GM19395 (cell line): ENCODE measurements around the gene RPAP2.
"Not testable (repeated sequence)": the region's sequence is repeated elsewhere in the genome, so short reads cannot be mapped to it uniquely, and the experiment has no call there.

ENCODE experiments used
- ATAC-seq: cut with Tn5 transposase; IDR thresholded peaks from one replicate; pipeline ENCODE4 v1.9.1; 2021; ENCODE audit warnings: mild to moderate bottlenecking, moderate library complexity; ENCODE audit not compliant: unreplicated experiment

The RPAP2 gene

GRCh38 chr1:92323473-92324453, 24.9 kb downstream of the RPAP2 start:
- ATAC-seq, result no peak

DNA sequence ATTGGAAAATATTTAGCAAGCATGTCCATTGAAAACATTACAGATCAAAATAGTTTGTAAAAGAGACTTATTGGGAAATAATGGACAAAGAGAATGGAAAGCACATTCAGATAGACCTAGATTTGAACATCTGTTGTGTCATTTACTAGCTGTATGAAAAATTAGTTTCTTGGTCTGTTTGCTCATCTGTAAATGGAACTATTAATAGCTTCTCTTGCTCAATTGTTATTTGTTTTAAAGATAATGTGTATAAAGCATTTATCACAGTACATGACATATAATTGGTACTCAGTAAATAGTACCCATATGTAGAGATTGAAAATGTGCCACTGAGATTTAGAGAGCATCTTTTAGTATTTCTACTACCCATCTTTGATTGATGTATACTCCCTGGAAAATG, 25.9 kb downstream of the RPAP2 start:
- no peak for ATAC-seq

- ATAC-seq, result no peak
Observed at GRCh38 chr1:92326681-92327080, 27.8 kb downstream of the RPAP2 start.

DNA sequence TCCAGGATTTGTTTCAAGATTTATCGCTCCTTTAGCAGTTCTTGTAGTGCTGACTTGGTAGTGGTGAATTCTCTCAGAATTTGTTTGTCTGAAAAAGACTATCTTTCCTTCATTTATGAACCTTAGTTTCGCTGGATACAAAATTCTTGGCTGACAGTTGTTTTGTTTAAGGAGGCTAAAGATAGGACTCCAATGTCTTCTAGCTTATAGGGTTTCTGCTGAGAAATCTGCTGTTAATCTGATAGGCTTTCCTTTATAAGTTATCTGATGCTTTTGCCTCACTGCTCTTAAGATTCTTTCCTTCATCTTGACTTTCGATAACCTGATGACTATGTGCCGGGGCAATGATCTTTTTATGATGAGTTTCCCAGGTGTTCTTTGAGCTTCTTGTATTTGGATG, 28.9 kb downstream of the RPAP2 start:
- ATAC-seq, result no peak

GRCh38 chr1:92329347-92330129, 30.7 kb downstream of the RPAP2 start:
- no peak for ATAC-seq

DNA sequence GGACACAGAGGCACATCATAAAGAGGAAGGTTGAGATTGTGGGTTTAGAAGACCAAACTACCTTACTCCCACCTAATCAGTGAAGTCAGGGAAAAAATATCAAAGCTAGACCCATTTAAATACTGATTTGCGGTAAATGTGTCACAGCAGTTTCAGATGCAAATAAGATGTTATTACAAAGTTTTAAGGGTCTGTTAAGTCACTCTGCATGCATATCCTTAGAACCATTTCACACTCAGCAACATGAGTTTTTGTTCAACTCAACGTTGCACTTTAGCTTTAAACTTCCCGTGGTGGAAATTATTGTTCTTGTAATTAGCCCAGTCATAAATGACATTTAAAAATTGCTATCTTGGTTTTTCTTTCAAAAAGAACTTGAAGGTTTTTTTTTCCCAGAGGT, 34.8 kb downstream of the RPAP2 start:
- ATAC-seq, result no peak

DNA sequence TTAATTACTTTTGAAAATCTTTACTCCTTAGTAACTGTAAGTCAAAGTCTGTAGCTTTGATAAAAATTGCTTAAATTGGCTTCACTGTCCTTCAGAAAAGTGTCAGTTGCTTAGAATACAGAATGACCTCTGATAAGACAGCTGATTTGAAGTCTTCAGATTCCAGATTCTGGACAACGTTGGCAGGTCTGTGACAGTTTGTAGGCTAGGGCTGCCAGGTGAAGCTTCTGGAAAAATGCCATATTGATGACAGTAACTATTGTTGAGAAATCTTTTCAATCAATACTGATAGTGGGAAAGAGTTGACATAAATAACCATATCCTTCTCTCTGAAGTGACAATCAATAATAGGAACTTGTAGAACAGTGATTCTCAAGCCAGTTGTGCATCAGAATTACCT, 41.3 kb downstream of the RPAP2 start:
- no peak for ATAC-seq

- no peak for ATAC-seq
Observed at GRCh38 chr1:92342401-92342800, 43.5 kb downstream of the RPAP2 start.

DNA sequence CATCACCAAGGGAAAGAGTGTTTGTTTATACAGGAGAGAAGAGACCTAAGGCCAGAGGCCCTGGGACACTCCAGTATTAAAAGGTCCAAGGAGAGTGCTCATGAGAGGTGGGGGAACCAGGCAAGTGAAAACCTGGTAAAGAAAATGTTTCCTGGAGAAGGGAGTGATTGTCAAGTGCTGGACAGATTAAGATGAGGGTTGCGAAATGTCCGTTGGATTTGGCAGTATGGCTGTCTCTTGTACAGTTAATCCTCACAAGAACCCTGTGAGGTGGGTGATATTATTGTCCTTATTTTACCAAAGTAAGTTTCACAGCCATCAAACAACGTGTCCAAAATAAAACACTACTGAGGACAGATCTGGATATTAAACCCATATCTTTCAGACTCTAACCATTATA, 44.2 kb downstream of the RPAP2 start:
- no peak for ATAC-seq

- ATAC-seq, result no peak
Observed at GRCh38 chr1:92346866-92347640, 48.2 kb downstream of the RPAP2 start.

DNA sequence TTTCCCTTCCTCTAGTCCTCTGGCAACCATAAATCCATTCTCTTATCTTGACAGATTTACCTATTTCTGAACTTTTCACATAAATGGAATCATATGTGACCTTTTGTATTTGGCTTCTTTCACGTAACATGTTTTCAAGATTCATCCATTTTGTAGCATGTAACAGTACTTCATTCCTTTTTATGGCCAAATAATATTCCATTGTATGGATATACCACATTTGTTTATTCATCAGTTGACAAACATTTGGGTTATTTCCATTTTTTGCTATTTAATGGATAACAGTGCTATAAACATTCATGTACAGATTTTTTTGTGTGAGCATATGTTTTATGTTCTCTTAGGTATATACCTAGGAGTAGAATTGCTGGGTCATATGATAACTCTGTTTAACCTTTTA, 54.0 kb downstream of the RPAP2 start:
- ATAC-seq, result no peak

- ATAC-seq, result no peak
Observed at GRCh38 chr1:92354259-92354658, 55.4 kb downstream of the RPAP2 start.

DNA sequence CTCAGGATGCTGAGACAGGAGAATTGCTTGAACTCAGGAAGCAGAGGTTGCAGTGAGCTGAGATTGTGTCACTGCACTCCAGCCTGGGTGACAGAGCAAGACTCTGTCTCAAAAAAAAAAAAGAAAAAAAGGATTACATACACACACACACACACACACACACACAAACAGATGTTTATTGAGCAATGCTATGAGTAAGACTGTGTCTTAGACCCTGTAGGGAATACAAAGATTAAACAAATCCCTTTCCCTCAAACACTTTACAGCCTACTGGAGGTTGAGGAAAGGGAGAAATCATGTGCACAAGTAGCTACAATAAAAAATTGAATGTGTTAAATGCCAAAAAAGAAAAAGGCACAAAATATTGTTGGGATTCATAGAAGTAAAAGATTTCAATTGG, 58.1 kb downstream of the RPAP2 start:
- ATAC-seq, result no peak

DNA sequence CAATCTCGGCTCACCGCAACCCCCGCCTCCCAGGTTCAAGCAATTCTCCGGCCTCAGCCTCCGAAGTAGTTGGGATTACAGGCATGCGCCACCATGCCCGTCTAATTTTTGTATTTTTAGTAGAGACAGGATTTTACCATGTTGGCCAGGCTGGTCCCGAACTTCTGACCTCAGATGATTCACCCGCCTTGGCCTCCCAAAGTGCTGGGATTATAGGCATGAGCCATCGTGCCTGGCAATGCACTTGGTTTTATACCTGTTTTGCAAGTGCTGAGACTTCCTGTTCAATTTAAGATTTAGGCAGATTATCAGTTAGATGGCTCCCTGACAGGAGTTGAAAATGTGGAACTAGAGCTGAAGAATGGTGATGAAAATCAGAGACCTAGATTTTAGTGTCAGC, 60.5 kb downstream of the RPAP2 start:
- not testable (repeated sequence) for ATAC-seq

DNA sequence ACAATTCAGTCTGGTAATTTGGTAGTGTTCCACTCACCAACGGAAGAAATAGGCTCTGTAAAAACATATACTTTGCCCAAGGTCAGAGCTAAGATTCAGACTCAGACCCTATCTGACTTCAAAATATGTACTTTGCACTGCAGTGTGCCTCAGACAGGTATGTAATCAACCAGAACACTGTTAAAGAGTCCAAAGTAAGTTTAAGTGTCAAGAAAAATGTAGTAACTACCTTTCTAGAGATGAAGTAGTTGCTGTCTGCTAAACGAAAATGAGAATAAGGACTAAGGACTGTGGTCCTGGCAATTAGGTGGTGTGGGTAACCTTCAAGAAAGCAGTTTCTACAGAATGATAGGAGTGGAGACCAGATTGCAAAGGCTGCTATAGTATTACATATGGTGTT, 61.1 kb downstream of the RPAP2 start:
- no peak for ATAC-seq

DNA sequence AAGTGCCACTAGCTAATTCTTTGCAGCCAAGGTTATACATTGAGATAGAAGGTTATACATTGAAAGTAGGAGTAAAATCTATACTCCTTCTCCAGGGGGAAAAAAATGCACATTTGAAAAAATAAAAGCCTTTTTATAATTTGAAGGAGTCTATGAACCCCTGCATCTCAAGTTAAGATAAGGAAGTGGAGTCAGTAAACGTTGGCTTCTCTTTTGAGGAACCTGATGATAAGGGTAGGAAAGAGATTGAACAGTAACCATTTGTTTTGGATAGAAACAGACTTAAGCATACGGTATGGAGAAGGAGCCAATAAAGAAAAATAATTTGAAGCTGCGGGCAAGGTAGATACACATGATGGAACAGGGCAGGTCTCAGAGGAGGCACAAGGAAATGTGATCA, 64.1 kb downstream of the RPAP2 start:
- no peak for ATAC-seq

GRCh38 chr1:92363401-92363800, 64.5 kb downstream of the RPAP2 start:
- ATAC-seq, result no peak

DNA sequence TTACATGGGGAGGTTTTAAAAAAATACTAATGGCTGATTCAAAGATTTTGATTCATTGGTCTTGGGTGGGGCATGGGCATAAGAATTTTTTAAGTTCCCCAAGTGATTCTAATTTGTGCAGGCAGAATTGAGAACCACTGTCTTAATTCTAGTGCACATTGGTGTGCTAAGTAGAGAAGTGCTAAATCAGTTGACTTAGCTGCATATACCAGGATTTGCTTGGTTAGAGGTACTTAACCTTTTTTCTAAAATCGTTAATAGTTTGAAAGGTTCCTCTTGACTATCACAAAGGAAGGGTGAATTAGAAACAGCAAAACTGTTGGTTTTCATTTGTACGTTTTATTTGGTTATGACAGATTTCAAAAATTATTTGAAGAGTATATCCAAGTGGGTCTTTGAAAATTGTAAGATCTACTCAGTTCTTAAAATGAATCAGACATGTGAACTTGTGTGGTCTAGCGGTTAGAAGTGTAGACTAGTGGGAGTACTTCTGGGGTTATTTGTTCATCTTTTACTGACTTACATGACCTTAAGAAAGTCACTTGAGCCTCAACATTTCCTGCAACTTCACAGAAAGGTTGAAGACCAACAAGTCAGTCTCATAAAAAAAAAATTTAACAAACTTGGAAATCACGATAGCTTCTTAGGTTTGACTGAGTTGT, 66.7 kb downstream of the RPAP2 start:
- ATAC-seq, result peak; percentile 56

GRCh38 chr1:92366040-92366395, 67.2 kb downstream of the RPAP2 start:
- ATAC-seq, result no peak

- peak; percentile 82 for ATAC-seq
Observed at GRCh38 chr1:92367496-92367895, 68.6 kb downstream of the RPAP2 start.

DNA sequence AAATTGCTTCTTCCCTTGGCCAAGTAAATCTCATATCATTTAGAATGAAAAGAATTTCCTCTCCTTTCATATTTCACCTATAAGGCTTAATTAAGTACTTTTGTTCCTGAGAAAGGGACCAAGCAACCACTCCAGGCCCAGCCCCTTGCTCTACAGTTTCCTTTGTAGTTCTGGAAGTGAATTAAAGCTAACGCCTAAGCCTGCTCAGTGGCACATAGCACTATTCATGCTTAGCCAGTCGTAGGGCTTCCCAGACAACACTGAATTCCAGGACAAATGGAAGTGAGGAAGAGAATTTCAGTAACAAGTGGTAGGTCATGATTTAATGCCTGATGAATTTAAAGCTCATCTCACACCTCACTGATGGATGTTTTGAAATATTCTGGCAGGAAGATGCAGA, 73.3 kb downstream of the RPAP2 start:
- no peak for ATAC-seq
